GM12872 (cell line): ENCODE results near the gene LRRC40.

Experiments used
- CTCF ChIP-seq: IDR thresholded peaks from 3 replicates; pipeline ENCODE4 v1.5.1; 2011; ENCODE audit warnings: low read depth, mild to moderate bottlenecking, low read length, moderate library complexity; ENCODE audit not compliant: insufficient read depth

The LRRC40 gene

GRCh38 chr1:70205434-70206118 lies at the start of gene LRRC40:
Gene LRRC40 (minus strand): TSS chr1:70205579. CDS start chr1:70205540, 39 bp downstream.
- TF ChIP-seq CTCF = no peak

GRCh38 chr1:70248729-70249128 lies 43.4 kb upstream of the LRRC40 start:
- TF ChIP-seq CTCF = no peak

- TF ChIP-seq CTCF = no peak
Observed at GRCh38 chr1:70247768-70248167, 42.4 kb upstream of the LRRC40 start.

- TF ChIP-seq CTCF = no peak
Observed at GRCh38 chr1:70247122-70247521, 41.7 kb upstream of the LRRC40 start.

- TF ChIP-seq CTCF = no peak
Observed at GRCh38 chr1:70239940-70240339, 34.6 kb upstream of the LRRC40 start.

- TF ChIP-seq CTCF = no peak
Observed at GRCh38 chr1:70234733-70235132, 29.4 kb upstream of the LRRC40 start.

- no peak for TF ChIP-seq CTCF
Observed at GRCh38 chr1:70231475-70231874, 26.1 kb upstream of the LRRC40 start.
